Effector memory CD4-positive, alpha-beta T cell (primary cell): ENCODE results near the gene CTSO.

Source experiments
- DNase-seq, 3 donors: peaks; one replicate each; pipeline ENCODE4 v3.0.0-alpha.2; 2020
- H3K27ac ChIP-seq: 2 replicates; pipeline ENCODE4 v1.7.0; 2013; ENCODE audit warnings: mild to moderate bottlenecking, low read length, moderate library complexity; ENCODE audit not compliant: insufficient read depth, poor library complexity, severe bottlenecking
- H3K27me3 ChIP-seq: replicated peaks from 2 replicates; pipeline ENCODE4 v1.7.0; 2013; ENCODE audit warnings: mild to moderate bottlenecking, low read length; ENCODE audit not compliant: insufficient read depth, control insufficient read depth, poor library complexity, severe bottlenecking
- H3K36me3 ChIP-seq: 2 replicates; pipeline ENCODE4 v1.7.0; 2013; ENCODE audit warnings: mild to moderate bottlenecking, low read length, moderate library complexity; ENCODE audit not compliant: control insufficient read depth, insufficient read depth
- H3K4me1 ChIP-seq: 2 replicates; pipeline ENCODE4 v1.7.0; 2013; ENCODE audit warnings: low read length, mild to moderate bottlenecking; ENCODE audit not compliant: control insufficient read depth, insufficient read depth, poor library complexity, severe bottlenecking
- H3K4me3 ChIP-seq: 2 replicates; pipeline ENCODE4 v1.7.0; 2013; ENCODE audit warnings: low read length, low read depth, mild to moderate bottlenecking; ENCODE audit not compliant: insufficient read depth, poor library complexity, severe bottlenecking
- H3K9me3 ChIP-seq: 2 replicates; pipeline ENCODE4 v1.7.0; 2013; ENCODE audit warnings: mild to moderate bottlenecking, low read length, moderate library complexity; ENCODE audit not compliant: control insufficient read depth

CTSO gene

GRCh38 chr4:155891058-155891457 is 62.6 kb downstream of the CTSO start:
- Histone ChIP-seq H3K4me3 (no peak overlapping the region), H3K27ac (no peak overlapping the region), H3K27me3 (no peaks in the 10 kb centered on the region), H3K9me3 (no peaks in the 10 kb centered on the region), H3K4me1 (no peaks in the 10 kb centered on the region), H3K36me3 (no peaks in the 10 kb centered on the region)
- DNase-seq, result no peak

GRCh38 chr4:155889946-155890345 is 63.7 kb downstream of the CTSO start:
- DNase-seq, result no peak
- Histone ChIP-seq H3K4me3 (no peak overlapping the region), H3K27ac (no peak overlapping the region), H3K36me3 (no peaks in the 10 kb centered on the region), H3K27me3 (no peaks in the 10 kb centered on the region), H3K9me3 (no peaks in the 10 kb centered on the region), H3K4me1 (no peaks in the 10 kb centered on the region)

- no peak for DNase-seq
- Histone ChIP-seq H3K36me3 (no peaks in the 10 kb centered on the region), H3K27me3 (no peaks in the 10 kb centered on the region), H3K9me3 (no peaks in the 10 kb centered on the region), H3K4me1 (no peaks in the 10 kb centered on the region), H3K27ac (no peak overlapping the region), H3K4me3 (no peak overlapping the region)
Measured at GRCh38 chr4:155889031-155889793, 64.5 kb downstream of the CTSO start.

GRCh38 chr4:155887847-155888570 is 65.7 kb downstream of the CTSO start:
- H3K9me3 ChIP-seq, result no peaks in the 10 kb centered on the region
- no peak overlapping the region for H3K27ac ChIP-seq
- DNase-seq, result no peak
- no peaks in the 10 kb centered on the region for H3K27me3 ChIP-seq
- no peak overlapping the region for H3K4me3 ChIP-seq
- H3K36me3 ChIP-seq, result no peaks in the 10 kb centered on the region
- no peaks in the 10 kb centered on the region for H3K4me1 ChIP-seq

- no peaks in the 10 kb centered on the region for H3K36me3 ChIP-seq
- H3K4me1 ChIP-seq, result no peaks in the 10 kb centered on the region
- no peak overlapping the region for H3K27ac ChIP-seq
Measured at GRCh38 chr4:155887045-155887444, 66.6 kb downstream of the CTSO start.

GRCh38 chr4:155885666-155886065 is 68.0 kb downstream of the CTSO start:
- no peaks in the 10 kb centered on the region for H3K27me3 ChIP-seq
- DNase-seq, result no peak
- no peaks in the 10 kb centered on the region for H3K9me3 ChIP-seq
- H3K36me3 ChIP-seq, result no peaks in the 10 kb centered on the region
- no peaks in the 10 kb centered on the region for H3K4me1 ChIP-seq
- no peak overlapping the region for H3K4me3 ChIP-seq
- H3K27ac ChIP-seq, result no peak overlapping the region

More at GRCh38 chr4:155887045-155887444, 66.6 kb downstream of the CTSO start:
- no peak for DNase-seq
- no peaks in the 10 kb centered on the region for H3K9me3 ChIP-seq
- no peaks in the 10 kb centered on the region for H3K27me3 ChIP-seq
- no peak overlapping the region for H3K4me3 ChIP-seq

GRCh38 chr4:155883895-155884294 is 69.8 kb downstream of the CTSO start:
- H3K4me1 ChIP-seq, result no peaks in the 10 kb centered on the region
- H3K9me3 ChIP-seq, result no peaks in the 10 kb centered on the region
- DNase-seq, result no peak
- no peak overlapping the region for H3K4me3 ChIP-seq
- no peaks in the 10 kb centered on the region for H3K27me3 ChIP-seq
- no peaks in the 10 kb centered on the region for H3K36me3 ChIP-seq
- no peak overlapping the region for H3K27ac ChIP-seq

GRCh38 chr4:155881555-155881954 is 72.1 kb downstream of the CTSO start:
- H3K4me1 ChIP-seq, result no peaks in the 10 kb centered on the region
- H3K27me3 ChIP-seq, result no peaks in the 10 kb centered on the region
- H3K27ac ChIP-seq, result no peak overlapping the region
- no peaks in the 10 kb centered on the region for H3K9me3 ChIP-seq
- no peaks in the 10 kb centered on the region for H3K36me3 ChIP-seq
- H3K4me3 ChIP-seq, result no peak overlapping the region
- no peak for DNase-seq

- no peak for DNase-seq
- no peaks in the 10 kb centered on the region for H3K9me3 ChIP-seq
- H3K4me1 ChIP-seq, result no peaks in the 10 kb centered on the region
- H3K27me3 ChIP-seq, result no peaks in the 10 kb centered on the region
- H3K27ac ChIP-seq, result no peak overlapping the region
- no peak overlapping the region for H3K4me3 ChIP-seq
- no peaks in the 10 kb centered on the region for H3K36me3 ChIP-seq
Measured at GRCh38 chr4:155879767-155880166, 73.9 kb downstream of the CTSO start.

- Histone ChIP-seq H3K4me3 (no peak overlapping the region), H3K4me1 (no peaks in the 10 kb centered on the region), H3K27ac (no peak overlapping the region), H3K36me3 (no peaks in the 10 kb centered on the region), H3K27me3 (no peaks in the 10 kb centered on the region), H3K9me3 (no peaks in the 10 kb centered on the region)
- DNase-seq, result no peak
Measured at GRCh38 chr4:155878611-155879010, 75.1 kb downstream of the CTSO start.
